ENCODE results near the gene CDC37. TPM values are rescaled to one million over a fixed set of nuclear protein-coding genes. Genes with fewer than 3 reads are reported as not detected.

The CDC37 gene
- total RNA-seq, 2 donors from 2014 or later: 148 to 172 TPM

GRCh38 chr19:10420444-10421239, 17.3 kb upstream of the CDC37 start, which contains the start of gene PDE4A:
Gene PDE4A (plus strand): TSS chr19:10420538. CDS start chr19:10420765, 227 bp downstream.
- Histone ChIP-seq H3K9ac (ENCODE audit: extremely low read depth, low read length, poor library complexity, severe bottlenecking) (no peak within 1 kb of the TSS), H3K4me3 (ENCODE audit: low read length) (peak within 1 kb of the TSS; percentile 74), H3K27ac (ENCODE audit: low read depth, low read length) (no peak within 1 kb of the TSS), H3K4me1 (ENCODE audit: control insufficient read depth, insufficient read depth, low read length) (peaks cover 3% of the 10 kb centered on the region), H3K36me3 (ENCODE audit: control insufficient read depth, insufficient read depth, low read length) (no peaks in the 10 kb centered on the region), H3K27me3 (ENCODE audit: control insufficient read depth, insufficient read depth, low read length, poor library complexity, severe bottlenecking) (peaks cover 97% of the 10 kb centered on the region), H3K9me3 (ENCODE audit: control insufficient read depth, low read length) (no peaks in the 10 kb centered on the region)
- no peaks in the 10 kb centered on the region for H3K36me3 Mint-ChIP-seq (ENCODE audit: low read depth)
- peak; percentile 85 for DNase-seq
- peak within 1 kb of the TSS; percentile 51 for H3K4me3 Mint-ChIP-seq
- peaks cover 3% of the 10 kb centered on the region for H3K9me3 Mint-ChIP-seq
- 0 to 1% methylated on average over 35 to 101 of the region's 104 CpGs for WGBS, 2 experiments (ENCODE audit: insufficient coverage in 1 of 2, insufficient read length in 1 of 2)
- peaks cover 94% of the 10 kb centered on the region for H3K27me3 Mint-ChIP-seq (ENCODE audit: insufficient read depth)
- H3K4me1 Mint-ChIP-seq: peaks cover 15% of the 10 kb centered on the region
- no peak within 1 kb of the TSS for H3K27ac Mint-ChIP-seq
- peak; percentile 74 for TF ChIP-seq CTCF (conservative IDR thresholded peaks at IDR 0.05)

- no peak for TF ChIP-seq CTCF (conservative IDR thresholded peaks at IDR 0.05)
- WGBS, 2 experiments (ENCODE audit: insufficient coverage in 1 of 2, insufficient read length in 1 of 2): 0 to 1% methylated on average over 26 to 60 of the region's 61 CpGs
- peak overlapping the region; percentile 74 for H3K4me3 ChIP-seq (ENCODE audit: low read length)
- Mint-ChIP-seq H3K9me3 (peaks cover 3% of the 10 kb centered on the region), H3K27ac (no peak overlapping the region), H3K36me3 (ENCODE audit: low read depth) (no peaks in the 10 kb centered on the region), H3K27me3 (ENCODE audit: insufficient read depth) (peaks cover 94% of the 10 kb centered on the region), H3K4me3 (peak overlapping the region; percentile 51), H3K4me1 (peaks cover 15% of the 10 kb centered on the region)
- H3K9ac ChIP-seq (ENCODE audit: extremely low read depth, low read length, poor library complexity, severe bottlenecking): no peak overlapping the region
- H3K27me3 ChIP-seq (ENCODE audit: control insufficient read depth, insufficient read depth, low read length, poor library complexity, severe bottlenecking): peaks cover 97% of the 10 kb centered on the region
- DNase-seq: peak; percentile 98
- H3K4me1 ChIP-seq (ENCODE audit: control insufficient read depth, insufficient read depth, low read length): peaks cover 3% of the 10 kb centered on the region
- H3K36me3 ChIP-seq (ENCODE audit: control insufficient read depth, insufficient read depth, low read length): no peaks in the 10 kb centered on the region
- H3K27ac ChIP-seq (ENCODE audit: low read depth, low read length): no peak overlapping the region
- H3K9me3 ChIP-seq (ENCODE audit: control insufficient read depth, low read length): no peaks in the 10 kb centered on the region
These were observed 16.5 kb upstream of the CDC37 start for GRCh38 chr19:10419646-10420443.

- peak; percentile 75 for DNase-seq
- WGBS, 2 experiments (ENCODE audit: insufficient coverage in 1 of 2, insufficient read length in 1 of 2): 0 to 1% methylated on average over 13 to 29 of the region's 40 CpGs
- Histone ChIP-seq H3K27ac (ENCODE audit: low read depth, low read length) (no peak overlapping the region), H3K9me3 (ENCODE audit: control insufficient read depth, low read length) (no peaks in the 10 kb centered on the region), H3K27me3 (ENCODE audit: control insufficient read depth, insufficient read depth, low read length, poor library complexity, severe bottlenecking) (peaks cover 95% of the 10 kb centered on the region), H3K36me3 (ENCODE audit: control insufficient read depth, insufficient read depth, low read length) (no peaks in the 10 kb centered on the region), H3K4me3 (ENCODE audit: low read length) (peak overlapping the region; percentile 74), H3K9ac (ENCODE audit: extremely low read depth, low read length, poor library complexity, severe bottlenecking) (no peak overlapping the region), H3K4me1 (ENCODE audit: control insufficient read depth, insufficient read depth, low read length) (peaks cover 3% of the 10 kb centered on the region)
- TF ChIP-seq CTCF (conservative IDR thresholded peaks at IDR 0.05): no peak
- Mint-ChIP-seq H3K36me3 (ENCODE audit: low read depth) (no peaks in the 10 kb centered on the region), H3K27me3 (ENCODE audit: insufficient read depth) (peaks cover 91% of the 10 kb centered on the region), H3K27ac (no peak overlapping the region), H3K4me3 (peak overlapping the region; percentile 51), H3K9me3 (peaks cover 3% of the 10 kb centered on the region), H3K4me1 (peaks cover 14% of the 10 kb centered on the region)
These were observed 15.9 kb upstream of the CDC37 start for GRCh38 chr19:10419200-10419645.
